ENCODE results near the gene CD4.

CD4 gene

DNA sequence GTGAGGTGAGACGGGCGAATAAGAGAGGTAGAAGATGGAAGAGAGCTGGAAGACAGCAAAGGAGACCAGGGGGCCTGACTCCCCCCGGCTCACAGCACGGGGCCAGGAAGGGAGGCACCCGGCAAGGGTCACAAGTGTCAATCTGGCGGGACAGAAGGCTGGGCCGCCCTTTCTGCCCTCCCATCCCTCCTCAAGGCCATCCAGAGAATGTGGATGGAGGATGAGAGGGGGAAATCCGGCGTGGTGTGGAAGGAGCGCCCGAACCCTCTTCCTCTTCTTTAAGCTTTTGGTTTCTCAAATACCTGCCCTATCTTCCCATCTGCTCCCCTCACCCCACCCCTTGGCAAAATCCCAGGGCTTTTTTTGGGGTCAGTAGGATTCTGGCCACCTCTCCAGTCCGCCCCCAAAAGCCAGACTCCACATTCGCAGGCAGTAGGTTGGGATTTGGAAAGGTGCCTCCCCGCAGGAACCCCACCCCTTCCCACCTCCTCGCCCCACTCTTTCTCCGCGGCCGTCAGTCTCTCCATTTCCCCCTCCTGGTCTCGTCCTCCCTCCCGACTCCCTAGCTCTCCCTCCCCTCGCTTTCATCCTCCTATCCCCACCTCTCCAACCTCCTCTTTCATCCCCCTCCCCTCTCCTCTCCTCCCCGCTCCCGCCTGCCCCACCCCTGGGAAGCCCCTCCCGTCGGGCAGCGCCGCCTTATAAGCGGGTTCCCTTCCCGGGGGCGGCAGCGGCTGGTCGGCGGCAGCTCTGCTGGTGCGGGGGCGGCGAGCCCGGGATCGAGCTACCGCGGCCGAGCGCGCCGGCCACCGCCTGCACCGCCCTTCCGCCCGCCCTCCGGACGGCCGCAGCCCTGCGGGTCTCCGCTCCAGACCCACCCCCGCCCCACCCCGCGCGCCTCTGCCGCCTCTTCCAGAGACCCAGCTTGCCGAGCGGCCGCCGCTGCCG, 23.4 kb upstream of the CD4 start, which contains the start of gene PTMS:
Gene PTMS, plus strand, starts transcription at position 730 of the 948 bp plus-strand sequence. CDS start 343 bp downstream, outside the sequence.
- DNase-seq: peak; percentile 75

DNA sequence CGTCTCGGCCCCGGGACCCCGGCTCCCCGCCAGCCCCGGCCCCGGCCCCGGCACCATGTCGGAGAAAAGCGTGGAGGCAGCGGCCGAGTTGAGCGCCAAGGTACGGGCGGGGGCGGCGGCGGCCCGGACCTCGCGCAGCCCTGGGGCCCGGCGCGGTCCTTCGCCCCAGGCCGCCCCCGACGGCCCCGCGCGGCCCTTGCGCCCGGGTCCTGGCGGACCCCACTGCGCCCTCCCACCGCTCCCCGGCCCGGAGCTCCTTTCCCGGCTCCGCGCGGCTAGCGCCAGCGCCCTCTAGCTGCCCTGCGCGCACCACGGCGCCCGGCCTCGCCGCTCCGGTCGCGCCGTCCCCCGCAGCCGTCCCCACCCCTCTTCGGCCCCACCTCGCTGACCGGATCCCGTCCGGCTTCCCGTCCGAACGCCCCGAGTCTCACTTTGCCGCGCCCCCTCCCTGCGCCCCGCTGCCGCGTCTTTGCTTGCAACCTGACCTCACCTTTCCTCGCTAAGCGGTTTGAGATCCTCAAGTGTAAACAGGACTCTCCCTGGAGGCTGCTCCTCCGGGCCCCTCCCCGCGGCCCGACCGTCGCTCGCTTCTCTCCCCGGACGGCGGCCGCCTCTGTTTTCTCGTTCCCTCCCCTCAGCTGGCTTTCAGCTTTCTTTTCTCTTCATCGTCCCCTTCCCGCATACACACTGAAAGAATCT, 22.5 kb upstream of the CD4 start:
- peak; percentile 17 for DNase-seq

DNA sequence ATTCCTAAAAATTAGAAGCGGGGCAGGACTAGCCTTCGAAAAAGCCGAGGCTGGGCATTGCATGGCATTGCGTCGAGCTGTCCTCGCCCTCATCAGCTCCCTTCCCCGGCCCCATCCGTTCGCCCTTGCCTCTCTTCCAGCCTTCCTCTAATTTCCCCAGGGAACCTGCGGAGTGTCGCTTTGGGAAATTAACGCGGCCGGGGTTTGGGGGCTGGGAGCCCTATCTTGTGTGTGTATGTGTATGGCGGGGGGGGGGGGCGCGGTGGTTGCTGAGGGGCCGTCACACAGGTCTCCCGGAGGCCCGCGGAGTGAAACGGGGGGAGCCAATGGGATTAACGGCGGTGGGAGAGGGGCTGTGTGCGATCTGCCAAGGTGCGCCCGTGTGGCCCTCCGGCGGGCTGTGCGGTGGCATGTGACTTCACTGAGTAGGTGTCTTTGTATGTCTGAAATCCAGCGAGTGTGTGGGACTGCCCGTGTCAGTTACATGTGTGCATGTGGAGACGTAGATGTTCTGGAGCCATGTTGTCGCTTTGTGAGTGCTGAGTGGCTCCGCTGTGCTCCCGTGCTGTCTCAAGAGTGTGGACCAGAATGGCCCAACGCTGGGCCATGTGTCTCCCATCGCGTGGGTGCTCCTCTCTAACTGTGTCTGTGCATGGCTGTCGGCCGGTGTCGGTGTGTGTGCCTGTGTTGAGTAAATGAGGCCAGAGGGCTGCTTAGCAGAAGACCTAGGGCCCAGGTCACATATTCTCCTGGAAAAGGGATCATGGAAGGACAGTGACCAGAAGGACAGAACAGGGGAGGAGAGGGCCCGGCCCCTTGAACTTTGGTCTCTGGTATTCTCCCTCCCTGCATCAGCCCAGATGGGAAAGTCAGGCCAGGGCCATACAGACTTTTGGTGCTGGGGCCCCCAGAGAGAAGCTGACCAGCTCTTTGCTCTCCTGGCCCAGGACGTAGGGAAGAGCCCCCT, 21.7 kb upstream of the CD4 start:
- DNase-seq: no peak

DNA sequence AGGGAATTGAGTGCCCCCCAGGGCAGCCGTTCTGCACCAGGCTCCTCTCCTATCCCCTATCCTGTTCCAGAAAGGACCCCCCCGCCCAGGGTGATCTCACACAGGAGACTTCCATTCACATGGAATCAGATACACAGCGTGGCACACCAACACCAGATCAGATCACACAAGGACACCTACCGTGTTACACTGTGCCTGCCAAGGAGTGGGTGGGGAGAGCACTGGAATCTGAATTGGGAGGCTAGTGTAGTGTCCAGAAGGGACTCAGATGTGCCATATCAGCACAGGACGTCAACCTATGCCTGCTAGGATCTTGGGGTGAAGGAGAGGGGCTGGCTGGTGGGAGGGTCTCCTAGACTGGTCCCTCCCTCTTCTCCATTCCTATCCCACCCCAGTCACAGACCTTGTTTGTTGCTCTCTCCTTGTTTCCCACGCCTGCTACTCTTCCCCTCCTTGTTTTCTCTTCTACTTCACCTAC, 20.9 kb upstream of the CD4 start:
- DNase-seq: no peak

DNA sequence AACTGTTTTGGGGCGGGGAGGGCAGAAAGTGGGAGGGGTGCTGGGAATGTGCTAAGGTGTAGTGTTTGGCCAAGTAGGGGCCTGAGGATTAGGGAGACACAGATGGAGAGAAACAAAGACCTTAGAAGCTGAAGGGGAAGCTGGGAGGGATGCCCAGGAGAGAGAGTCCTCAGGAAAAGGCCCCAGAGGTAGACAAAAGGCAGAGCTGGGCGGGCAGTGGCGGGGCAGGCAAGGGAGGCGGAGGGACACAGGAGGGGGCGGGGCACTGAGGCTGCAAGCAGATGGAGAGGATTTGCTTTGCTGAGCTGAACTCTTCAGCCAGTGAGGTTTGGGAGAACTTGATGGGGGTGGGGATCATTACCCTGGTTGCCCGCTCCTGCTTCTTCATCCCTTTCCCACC, 20.3 kb upstream of the CD4 start:
- DNase-seq: peak; percentile 30

DNA sequence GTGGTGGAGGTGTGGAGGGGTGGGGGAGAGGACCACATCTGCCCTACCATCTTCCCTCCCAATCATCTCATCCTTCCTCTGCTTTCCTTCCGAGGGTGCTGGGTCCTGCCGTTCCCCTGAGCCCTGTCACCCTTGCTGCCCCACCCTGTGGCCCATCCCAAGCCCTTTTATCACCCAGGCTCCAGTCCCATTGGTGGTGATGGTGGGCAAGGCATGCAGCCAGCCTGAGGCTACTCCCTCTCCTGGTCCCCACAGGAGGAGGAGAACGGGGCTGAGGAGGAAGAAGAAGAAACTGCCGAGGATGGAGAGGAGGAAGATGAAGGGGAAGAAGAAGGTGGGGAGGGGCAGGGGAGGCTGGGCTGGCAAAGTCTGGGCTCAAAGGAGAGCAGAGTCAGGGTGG, 19.7 kb upstream of the CD4 start:
- no peak for DNase-seq

DNA sequence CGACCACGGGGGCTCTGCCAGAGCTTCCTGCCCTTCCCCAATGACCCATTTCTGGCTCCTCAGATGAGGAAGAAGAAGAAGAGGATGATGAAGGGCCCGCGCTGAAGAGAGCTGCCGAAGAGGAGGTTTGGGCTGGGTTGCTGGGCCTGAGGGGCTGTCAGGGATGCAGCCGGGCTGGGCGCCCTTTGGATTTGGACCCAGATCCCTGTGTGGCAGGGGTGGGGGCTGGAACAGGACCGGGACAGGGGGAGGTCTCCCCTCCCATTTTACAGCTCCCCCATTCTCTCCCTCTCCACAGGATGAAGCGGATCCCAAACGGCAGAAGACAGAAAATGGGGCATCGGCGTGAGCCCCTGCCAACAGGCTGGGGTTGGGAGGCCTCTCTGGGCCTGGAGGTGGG, 19.2 kb upstream of the CD4 start:
- no peak for DNase-seq

DNA sequence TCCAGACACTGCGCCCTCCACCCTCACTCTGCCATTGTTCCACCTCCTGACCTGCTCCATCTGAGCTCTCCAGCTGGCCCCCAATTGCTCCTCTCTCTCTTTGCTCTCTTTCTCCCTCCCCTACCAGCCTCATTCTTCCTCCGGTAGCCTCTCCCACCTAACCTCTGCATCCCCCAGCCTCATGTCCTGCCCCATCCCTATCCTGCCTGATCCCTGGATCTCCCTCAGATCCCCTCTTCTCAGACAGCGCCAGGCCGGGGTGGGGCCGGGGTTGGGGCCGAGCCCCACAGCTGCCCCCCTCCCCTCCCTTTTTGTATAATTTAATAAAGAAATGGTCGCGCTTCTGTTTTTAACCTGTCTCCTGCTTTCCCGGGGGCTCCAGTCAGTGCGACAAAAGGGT, 18.7 kb upstream of the CD4 start:
- no peak for DNase-seq

DNA sequence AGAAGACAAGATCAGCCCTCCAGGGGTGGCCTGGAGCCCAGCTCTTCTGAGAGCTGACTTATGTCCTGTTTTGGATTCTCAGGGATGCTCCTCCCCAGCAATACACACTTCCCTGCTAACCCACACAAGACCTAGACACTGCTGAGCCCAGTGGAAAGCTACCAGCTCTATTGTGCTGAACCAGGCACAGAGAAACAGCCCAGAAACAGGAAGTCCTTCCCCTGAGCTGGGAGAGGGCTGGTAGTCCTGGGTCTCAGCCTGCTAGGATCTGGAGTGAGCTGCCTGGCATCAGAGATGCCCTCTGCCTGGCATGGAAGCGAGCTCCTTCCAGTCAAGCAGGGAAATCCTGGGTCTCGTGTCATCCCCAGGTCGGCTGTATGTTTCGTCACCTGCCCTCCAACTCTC, 18.2 kb upstream of the CD4 start:
- no peak for DNase-seq

DNA sequence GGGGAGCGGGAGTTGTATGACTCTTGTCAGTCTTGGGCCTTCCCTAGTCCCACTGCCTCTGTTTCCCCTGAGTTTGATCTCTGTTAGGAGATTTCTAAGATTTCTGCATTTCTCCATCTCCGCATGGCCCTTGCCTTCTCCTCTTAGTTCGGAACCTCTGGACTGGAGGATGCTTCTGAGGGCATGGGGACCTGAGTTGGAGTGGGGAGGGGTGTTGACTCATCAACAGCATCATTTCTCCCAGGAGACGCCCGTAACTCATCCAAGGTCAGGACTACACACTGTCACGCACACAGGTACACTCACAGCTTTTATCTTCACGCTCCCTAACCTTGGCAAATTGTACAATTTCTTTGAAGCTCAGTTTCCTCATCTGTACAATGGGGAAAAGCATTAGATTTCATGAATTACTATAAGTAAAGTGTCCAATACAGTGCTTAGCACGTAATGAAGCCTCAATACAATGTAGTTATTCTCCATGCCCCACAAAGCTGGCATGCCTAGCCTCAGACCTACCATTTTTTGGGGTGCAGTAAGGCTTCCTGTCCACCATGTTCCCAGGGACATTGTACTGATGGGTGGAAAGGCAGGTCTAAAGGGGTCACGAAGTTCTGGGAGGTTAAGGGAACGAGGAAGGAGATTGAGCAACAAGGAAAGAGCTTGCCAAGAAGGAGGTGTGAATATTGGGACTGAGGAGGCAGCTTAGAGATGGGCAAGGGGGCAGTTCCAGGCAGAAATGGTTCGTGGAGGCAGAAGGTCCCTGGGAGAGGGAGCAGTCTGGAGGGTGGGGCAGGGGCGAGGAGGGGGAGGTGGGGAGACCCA, 17.6 kb upstream of the CD4 start:
- no peak for DNase-seq

DNA sequence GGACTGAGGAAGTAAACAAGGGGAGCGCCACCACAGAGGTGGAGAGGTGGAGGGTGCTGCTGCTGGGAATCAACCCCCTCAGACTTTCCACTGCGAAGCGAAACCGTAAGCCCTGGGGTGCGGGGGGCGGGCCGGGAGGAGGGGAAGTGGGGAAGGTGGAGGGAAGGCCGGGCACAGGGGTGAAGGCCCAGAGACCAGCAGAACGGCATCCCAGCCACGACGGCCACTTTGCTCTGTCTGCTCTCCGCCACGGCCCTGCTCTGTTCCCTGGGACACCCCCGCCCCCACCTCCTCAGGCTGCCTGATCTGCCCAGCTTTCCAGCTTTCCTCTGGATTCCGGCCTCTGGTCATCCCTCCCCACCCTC, 17.0 kb upstream of the CD4 start, which contains the start of gene LAG3:
Gene LAG3, plus strand, starts transcription at position 190 of the 365 bp plus-strand sequence. CDS start 333 bp downstream, outside the sequence.
- DNase-seq: no peak

DNA sequence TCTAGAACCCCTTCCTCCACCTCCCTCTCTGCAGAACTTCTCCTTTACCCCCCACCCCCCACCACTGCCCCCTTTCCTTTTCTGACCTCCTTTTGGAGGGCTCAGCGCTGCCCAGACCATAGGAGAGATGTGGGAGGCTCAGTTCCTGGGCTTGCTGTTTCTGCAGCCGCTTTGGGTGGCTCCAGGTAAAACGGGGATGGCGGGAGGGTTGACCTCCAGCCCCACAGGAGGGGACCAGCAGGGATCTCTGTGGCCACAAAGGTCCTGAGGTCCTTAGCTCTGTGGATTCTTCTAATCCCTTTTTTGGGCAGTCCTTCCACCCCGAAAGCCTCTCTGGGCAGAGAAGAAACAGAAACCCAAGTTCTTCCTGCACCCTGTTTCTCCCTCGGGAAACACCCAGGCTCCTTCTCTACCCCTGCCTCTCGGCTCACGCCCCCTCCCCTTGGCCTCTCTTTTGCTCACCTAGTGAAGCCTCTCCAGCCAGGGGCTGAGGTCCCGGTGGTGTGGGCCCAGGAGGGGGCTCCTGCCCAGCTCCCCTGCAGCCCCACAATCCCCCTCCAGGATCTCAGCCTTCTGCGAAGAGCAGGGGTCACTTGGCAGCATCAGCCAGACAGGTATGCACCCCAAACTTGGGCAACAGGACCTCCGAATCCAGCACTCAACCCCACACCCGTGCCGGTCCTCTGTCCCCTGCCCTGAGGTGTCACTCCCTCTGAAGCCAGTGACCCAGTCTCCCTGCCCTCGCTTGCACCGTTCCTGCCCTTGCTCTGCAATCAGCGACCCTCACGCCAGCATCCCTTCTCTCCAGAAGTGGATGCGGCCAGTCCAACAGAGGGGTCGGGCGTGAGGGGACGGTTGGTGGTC, 16.4 kb upstream of the CD4 start:
- no peak for DNase-seq

DNA sequence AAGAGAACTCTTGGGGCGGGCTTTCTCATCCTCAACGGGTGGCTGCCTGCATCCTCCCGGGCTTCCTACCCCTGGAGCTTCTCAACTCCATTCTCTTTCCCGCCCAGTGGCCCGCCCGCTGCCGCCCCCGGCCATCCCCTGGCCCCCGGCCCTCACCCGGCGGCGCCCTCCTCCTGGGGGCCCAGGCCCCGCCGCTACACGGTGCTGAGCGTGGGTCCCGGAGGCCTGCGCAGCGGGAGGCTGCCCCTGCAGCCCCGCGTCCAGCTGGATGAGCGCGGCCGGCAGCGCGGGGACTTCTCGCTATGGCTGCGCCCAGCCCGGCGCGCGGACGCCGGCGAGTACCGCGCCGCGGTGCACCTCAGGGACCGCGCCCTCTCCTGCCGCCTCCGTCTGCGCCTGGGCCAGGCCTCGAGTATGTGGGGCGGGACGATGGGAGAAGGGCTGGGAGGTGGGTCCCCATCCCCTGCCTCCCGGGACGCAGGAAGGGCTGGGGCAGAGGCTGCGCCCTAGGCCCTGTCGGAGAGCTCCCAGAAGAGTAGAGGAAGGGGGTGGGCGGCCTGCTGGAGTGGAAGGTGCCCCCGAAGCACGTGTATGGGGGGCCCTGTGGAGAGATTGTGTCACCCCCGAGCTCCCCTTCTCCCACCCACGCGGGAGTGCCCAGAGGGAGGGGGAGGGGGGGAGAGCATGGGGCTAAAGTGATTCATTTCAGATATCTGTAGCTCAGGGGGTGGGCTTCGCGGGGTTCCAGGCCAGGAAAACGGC, 15.6 kb upstream of the CD4 start:
- no peak for DNase-seq

DNA sequence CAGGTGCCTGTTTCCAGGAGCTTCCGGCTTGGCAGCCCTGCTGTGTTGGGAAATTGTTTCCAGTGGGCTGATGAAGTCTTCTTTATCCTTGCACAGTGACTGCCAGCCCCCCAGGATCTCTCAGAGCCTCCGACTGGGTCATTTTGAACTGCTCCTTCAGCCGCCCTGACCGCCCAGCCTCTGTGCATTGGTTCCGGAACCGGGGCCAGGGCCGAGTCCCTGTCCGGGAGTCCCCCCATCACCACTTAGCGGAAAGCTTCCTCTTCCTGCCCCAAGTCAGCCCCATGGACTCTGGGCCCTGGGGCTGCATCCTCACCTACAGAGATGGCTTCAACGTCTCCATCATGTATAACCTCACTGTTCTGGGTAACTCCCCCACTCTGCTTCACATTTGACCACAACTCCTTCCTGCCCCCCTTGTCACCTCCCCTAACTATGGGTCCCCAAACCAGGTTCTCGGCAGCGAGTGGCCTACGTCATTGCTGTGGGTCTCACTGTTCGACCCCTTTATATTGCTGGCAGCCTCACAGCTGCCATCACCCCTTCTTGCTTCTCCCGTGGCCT, 14.7 kb upstream of the CD4 start:
- no peak for DNase-seq

DNA sequence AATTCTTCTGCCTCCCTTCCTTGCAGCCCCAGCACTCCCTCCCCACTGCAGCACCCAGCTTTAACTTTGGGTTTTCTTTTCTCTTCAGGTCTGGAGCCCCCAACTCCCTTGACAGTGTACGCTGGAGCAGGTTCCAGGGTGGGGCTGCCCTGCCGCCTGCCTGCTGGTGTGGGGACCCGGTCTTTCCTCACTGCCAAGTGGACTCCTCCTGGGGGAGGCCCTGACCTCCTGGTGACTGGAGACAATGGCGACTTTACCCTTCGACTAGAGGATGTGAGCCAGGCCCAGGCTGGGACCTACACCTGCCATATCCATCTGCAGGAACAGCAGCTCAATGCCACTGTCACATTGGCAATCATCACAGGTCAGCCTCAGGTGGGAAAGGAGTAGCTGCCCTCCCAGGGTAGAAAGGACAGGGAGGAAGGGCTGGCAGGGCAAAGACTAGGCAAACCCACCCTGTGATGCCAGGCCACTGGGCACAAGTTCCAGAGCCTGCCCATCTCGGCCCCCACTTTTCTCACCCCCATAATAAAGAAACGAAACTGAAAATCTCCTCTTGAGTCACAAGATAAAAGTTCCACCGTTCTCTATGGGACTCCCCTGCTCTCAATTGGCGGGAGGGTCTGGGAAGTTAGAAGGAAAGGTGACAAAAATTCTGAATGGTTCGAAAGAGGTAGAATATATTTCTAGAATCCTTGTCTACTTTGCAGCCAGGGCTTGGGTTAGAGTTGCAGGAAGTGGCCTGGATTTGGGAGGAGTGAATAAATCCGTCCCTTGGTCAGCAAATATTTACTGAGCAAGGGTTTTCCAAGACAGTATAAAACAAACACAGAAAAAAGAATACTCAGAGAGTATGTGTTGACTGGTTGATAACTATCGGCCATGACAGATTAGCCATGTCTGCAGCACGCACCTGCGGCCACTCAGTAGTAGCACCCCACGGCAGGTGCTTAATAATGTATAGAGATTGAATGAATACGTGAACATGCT, 13.8 kb upstream of the CD4 start:
- peak; percentile 15 for DNase-seq

DNA sequence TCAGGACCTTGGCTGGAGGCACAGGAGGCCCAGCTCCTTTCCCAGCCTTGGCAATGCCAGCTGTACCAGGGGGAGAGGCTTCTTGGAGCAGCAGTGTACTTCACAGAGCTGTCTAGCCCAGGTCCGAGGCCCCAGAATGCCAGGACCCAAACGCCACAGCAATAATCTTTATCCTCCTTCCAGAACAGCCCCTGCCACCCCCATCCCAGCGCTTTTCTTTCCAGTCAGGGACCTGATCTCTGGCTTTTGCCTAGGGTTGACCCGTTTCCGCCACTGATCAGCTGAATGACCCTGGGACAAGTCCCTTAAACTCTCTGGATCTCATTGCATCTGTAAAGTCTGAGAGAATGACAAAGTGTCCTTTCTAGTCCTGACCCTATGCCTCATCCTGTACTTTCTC, 11.9 kb upstream of the CD4 start:
- DNase-seq: no peak

DNA sequence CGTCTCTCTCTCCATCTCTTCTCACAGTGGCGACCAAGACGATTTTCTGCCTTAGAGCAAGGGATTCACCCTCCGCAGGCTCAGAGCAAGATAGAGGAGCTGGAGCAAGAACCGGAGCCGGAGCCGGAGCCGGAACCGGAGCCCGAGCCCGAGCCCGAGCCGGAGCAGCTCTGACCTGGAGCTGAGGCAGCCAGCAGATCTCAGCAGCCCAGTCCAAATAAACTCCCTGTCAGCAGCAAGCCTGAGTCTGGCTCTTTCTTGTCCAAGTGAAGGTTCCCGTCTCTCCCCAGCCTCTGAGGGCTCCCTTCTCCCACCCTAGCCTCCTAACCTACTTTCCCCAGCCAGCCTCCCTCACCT, 11.1 kb upstream of the CD4 start:
- no peak for DNase-seq
